Measurements from ENCODE around the gene ATP6V0A1.

The ATP6V0A1 gene

DNA sequence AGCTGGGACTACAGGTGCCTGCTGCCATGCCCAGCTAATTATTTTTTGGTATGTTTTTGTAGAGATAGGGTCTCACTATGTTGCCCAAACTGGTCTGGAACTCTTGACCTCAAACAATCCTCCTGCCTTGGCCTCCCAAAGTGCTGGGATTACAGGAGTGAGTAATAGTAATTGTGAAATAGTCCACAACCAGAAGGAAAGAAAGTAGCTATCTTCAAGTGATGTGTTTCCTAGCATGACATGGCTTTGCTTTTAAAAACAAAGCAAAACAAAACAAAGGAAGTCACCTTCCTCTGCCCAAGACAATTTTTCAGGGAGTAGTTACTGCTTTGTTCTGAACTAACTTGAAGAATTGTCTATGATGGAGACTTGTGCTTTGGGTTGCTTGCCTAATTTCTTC, 27.0 kb downstream of the ATP6V0A1 start:
- TF ChIP-seq CTCF (IDR thresholded peaks at IDR 0.05; ENCODE audit: insufficient read depth, low read length, poor library complexity, severe bottlenecking), result no peak
- Histone ChIP-seq H3K27me3 (replicated peaks; ENCODE audit: control insufficient read depth, insufficient read depth, low read length) (no peaks in the 10 kb centered on the region), H3K36me3 (ENCODE audit: control insufficient read depth, insufficient read depth, low read length) (peaks cover 20% of the 10 kb centered on the region), H3K4me3 (replicated peaks; ENCODE audit: low read depth, low read length) (no peak overlapping the region)
- DNase-seq (ENCODE audit: extremely low read depth, insufficient read length), result no peak

GRCh38 chr17:42488032-42488431, 29.4 kb downstream of the ATP6V0A1 start:
- DNase-seq (ENCODE audit: extremely low read depth, insufficient read length), result no peak
- no peak for TF ChIP-seq CTCF (IDR thresholded peaks at IDR 0.05; ENCODE audit: insufficient read depth, low read length, poor library complexity, severe bottlenecking)
- Histone ChIP-seq H3K27me3 (replicated peaks; ENCODE audit: control insufficient read depth, insufficient read depth, low read length) (no peaks in the 10 kb centered on the region), H3K4me3 (replicated peaks; ENCODE audit: low read depth, low read length) (no peak overlapping the region), H3K36me3 (ENCODE audit: control insufficient read depth, insufficient read depth, low read length) (peaks cover 19% of the 10 kb centered on the region)

DNA sequence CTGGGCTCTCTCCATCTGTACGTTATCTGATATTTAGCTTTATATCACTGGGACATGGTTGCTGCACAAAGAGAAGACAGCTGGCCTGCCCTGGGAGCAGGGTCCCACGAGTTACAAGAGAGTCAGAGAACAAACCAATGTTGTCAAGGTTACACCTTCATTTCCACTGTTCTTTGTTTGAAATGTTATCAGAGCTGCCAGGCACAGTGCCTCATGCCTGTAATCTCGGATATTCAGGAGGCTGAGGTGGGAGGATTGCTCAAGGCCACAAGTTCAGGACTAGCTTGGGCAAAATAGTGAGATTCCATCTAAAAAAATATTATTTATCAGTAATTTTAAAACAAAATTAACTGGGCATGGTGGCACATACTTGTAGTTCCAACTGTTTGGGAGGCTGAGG, 34.6 kb downstream of the ATP6V0A1 start:
- Histone ChIP-seq H3K36me3 (ENCODE audit: control insufficient read depth, insufficient read depth, low read length) (peaks cover 13% of the 10 kb centered on the region), H3K4me3 (replicated peaks; ENCODE audit: low read depth, low read length) (no peak overlapping the region), H3K27me3 (replicated peaks; ENCODE audit: control insufficient read depth, insufficient read depth, low read length) (no peaks in the 10 kb centered on the region)
- no peak for DNase-seq (ENCODE audit: extremely low read depth, insufficient read length)
- TF ChIP-seq CTCF (IDR thresholded peaks at IDR 0.05; ENCODE audit: insufficient read depth, low read length, poor library complexity, severe bottlenecking), result no peak

- H3K27me3 ChIP-seq (replicated peaks; ENCODE audit: control insufficient read depth, insufficient read depth, low read length), result no peaks in the 10 kb centered on the region
- H3K36me3 ChIP-seq (ENCODE audit: control insufficient read depth, insufficient read depth, low read length), result peaks cover 11% of the 10 kb centered on the region
- TF ChIP-seq CTCF (IDR thresholded peaks at IDR 0.05; ENCODE audit: insufficient read depth, low read length, poor library complexity, severe bottlenecking), result no peak
- no peak for DNase-seq (ENCODE audit: extremely low read depth, insufficient read length)
- H3K4me3 ChIP-seq (replicated peaks; ENCODE audit: low read depth, low read length), result no peak overlapping the region
These were observed 36.0 kb downstream of the ATP6V0A1 start for GRCh38 chr17:42494673-42495072.

DNA sequence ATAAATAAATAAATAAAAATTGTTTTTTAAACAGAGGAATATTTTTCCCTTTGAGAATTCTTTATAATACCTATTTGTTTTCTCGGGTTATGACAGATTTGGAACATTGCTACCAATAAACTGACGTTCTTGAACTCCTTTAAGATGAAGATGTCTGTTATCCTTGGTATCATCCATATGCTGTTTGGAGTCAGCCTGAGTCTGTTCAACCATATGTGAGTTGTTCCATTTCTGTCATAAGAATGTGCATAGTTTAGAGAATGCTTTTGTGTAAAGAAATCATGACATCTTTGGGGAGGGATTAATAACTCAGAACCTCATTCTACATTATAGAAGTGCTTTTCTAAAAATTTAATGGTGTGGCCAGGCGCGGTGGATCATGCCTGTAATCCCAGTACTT, 40.1 kb downstream of the ATP6V0A1 start:
- H3K4me3 ChIP-seq (replicated peaks; ENCODE audit: low read depth, low read length), result no peak overlapping the region
- TF ChIP-seq CTCF (IDR thresholded peaks at IDR 0.05; ENCODE audit: insufficient read depth, low read length, poor library complexity, severe bottlenecking), result no peak
- no peaks in the 10 kb centered on the region for H3K27me3 ChIP-seq (replicated peaks; ENCODE audit: control insufficient read depth, insufficient read depth, low read length)
- DNase-seq (ENCODE audit: extremely low read depth, insufficient read length), result no peak
- H3K36me3 ChIP-seq (ENCODE audit: control insufficient read depth, insufficient read depth, low read length), result peaks cover 13% of the 10 kb centered on the region

DNA sequence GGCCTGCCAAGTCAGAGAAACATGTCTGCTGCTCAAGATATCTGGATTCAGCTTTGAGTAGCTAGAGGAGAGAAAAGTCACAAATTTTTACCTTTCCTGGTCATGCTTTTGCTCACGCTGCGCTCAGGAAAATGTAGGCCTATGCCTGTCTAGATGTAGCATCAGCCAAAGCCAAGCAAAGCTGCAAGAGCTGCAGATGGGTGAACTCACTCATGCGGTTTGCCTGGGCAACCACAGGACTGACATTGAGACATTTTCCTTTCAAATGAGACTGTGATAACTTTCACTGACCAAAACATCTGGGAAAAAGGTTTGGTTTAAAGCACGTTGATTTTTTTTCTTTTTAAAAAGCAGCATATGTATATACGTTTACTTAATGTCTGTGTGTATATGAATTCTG, 43.4 kb downstream of the ATP6V0A1 start:
- no peak for TF ChIP-seq CTCF (IDR thresholded peaks at IDR 0.05; ENCODE audit: insufficient read depth, low read length, poor library complexity, severe bottlenecking)
- H3K36me3 ChIP-seq (ENCODE audit: control insufficient read depth, insufficient read depth, low read length), result peaks cover 12% of the 10 kb centered on the region
- DNase-seq (ENCODE audit: extremely low read depth, insufficient read length), result no peak

More for the DNA sequence above, 43.4 kb downstream of the ATP6V0A1 start:
- no peak overlapping the region for H3K4me3 ChIP-seq (replicated peaks; ENCODE audit: low read depth, low read length)
- no peaks in the 10 kb centered on the region for H3K27me3 ChIP-seq (replicated peaks; ENCODE audit: control insufficient read depth, insufficient read depth, low read length)

Measured in GM06990 (cell line).